ACHN (cell line): Measurements from ENCODE around the gene NFX1.
A peak's percentile ranks its signal among the peaks of the same experiment; 100 is the strongest.
"Not testable (repeated sequence)": the region's sequence is repeated elsewhere in the genome, so short reads cannot be mapped to it uniquely, and the experiment has no call there.

Experiments used
- DNase-seq: peaks from one replicate; pipeline ENCODE4 v3.0.0-alpha.2; 2015
- in situ Hi-C: cut with HindIII; loops from 2 replicates; pipeline ENCODE4 v1.10.0; 2017; ENCODE audit warnings: low sequenced_read_pairs, low pct_ligation_motif_present, low pct_unique_long_range_greater_than_20kb

Gene NFX1

GRCh38 chr9:33399047-33399446, 108.7 kb downstream of the NFX1 start:
- in situ Hi-C loops, DNase-seq: not testable (repeated sequence)

GRCh38 chr9:33401809-33402208, 111.5 kb downstream of the NFX1 start:
- in situ Hi-C loops, DNase-seq: not testable (repeated sequence)

- DNase-seq, in situ Hi-C loops: not testable (repeated sequence)
Measured at GRCh38 chr9:33402371-33402770, 112.1 kb downstream of the NFX1 start, which contains the start of gene AQP7. AQP7 (minus strand) TSS chr9:33402568; CDS start chr9:33401262, 1,306 bp downstream.

GRCh38 chr9:33403941-33404787, 113.8 kb downstream of the NFX1 start:
- no peak for DNase-seq
- in situ Hi-C loops, result no loop called here

GRCh38 chr9:33404788-33405362, 114.6 kb downstream of the NFX1 start:
- no peak for DNase-seq
- in situ Hi-C loops, result no loop called here

- no peak for DNase-seq
- in situ Hi-C loops, result no loop called here
Measured at GRCh38 chr9:33407061-33407460, 116.7 kb downstream of the NFX1 start.

GRCh38 chr9:33408087-33408486, 117.8 kb downstream of the NFX1 start:
- DNase-seq, result no peak
- in situ Hi-C loops, result no loop called here

GRCh38 chr9:33414268-33414667, 124.0 kb downstream of the NFX1 start:
- no peak for DNase-seq
- in situ Hi-C loops, result no loop called here

GRCh38 chr9:33414889-33415500, 124.7 kb downstream of the NFX1 start:
- no peak for DNase-seq
- in situ Hi-C loops, result no loop called here

GRCh38 chr9:33415501-33416038, 125.3 kb downstream of the NFX1 start:
- DNase-seq, result peak; percentile 43
- in situ Hi-C loops, result no loop called here

- in situ Hi-C loops, result no loop called here
Measured at GRCh38 chr9:33416996-33417395, 126.7 kb downstream of the NFX1 start.

GRCh38 chr9:33418090-33418489, 127.8 kb downstream of the NFX1 start:
- DNase-seq, result no peak
- in situ Hi-C loops, result no loop called here

More at GRCh38 chr9:33416996-33417395, 126.7 kb downstream of the NFX1 start:
- DNase-seq, result no peak

- DNase-seq, result no peak
- in situ Hi-C loops, result no loop called here
Measured at GRCh38 chr9:33419708-33420303, 129.5 kb downstream of the NFX1 start.
